GM19455 (cell line): ENCODE data around the gene ABCG4.
A peak's percentile ranks its signal among the peaks of the same experiment; 100 is the strongest.
"Not testable (repeated sequence)": the region's sequence is repeated elsewhere in the genome, so short reads cannot be mapped to it uniquely, and the experiment has no call there.

Experiments used
- ATAC-seq: cut with Tn5 transposase; IDR thresholded peaks from one replicate; pipeline ENCODE4 v1.9.1; 2021; ENCODE audit not compliant: unreplicated experiment

ABCG4 gene

DNA sequence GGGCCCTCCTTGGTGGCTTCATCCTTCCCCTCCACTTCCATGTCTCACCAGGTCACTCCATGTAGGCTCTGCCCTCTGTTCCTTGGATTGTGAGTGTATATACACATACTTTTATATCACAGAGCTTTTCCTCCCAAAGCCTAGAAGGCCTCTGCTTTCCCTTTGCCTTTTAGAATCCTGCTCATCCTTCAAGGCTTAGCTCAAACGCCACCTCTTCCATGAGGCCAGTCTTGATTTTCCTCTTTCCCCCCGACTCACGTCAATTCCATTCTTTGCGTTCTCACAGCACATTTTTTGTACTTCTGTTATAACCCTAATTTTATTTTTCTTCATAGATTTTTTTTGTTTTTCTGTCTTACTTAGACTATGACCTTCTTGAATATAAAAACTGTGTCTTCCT is 3.8 kb downstream of the ABCG4 start:
- ATAC-seq: no peak

DNA sequence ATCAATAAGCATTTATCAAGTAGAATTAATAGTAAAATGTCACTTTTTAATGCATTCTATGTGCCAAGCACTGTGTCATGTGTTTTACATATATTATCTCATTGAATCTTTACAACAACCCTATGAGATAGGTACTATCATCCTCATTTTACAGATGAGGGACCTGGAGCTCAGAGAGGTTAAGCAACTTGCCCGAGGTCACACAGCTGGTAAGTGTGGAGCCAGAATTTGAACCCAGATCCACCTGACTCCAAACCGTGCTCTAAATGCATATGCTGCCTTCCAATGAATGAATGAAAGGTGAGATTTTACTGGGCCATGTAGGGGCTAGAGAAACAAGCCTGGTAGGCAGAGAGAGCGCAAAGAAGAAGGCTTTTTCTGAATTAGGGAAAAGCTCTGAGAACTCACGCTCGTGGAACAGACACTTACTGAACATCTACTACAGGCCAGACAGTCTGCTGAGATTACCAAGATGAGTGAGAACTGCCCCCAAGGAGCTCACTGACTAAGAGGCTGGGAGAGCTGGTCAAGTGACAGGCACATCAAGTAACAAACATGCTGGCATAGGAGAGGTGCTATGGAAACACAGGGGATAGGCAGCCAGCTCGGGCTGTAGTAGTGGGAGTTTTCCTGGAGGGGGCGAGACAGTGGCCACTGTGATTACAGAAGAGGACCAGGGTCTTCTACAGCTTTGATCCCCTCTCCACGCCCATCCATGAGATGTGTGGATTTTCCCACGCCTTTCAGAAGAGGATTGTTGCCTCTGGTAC is 4.4 kb downstream of the ABCG4 start:
- no peak for ATAC-seq

DNA sequence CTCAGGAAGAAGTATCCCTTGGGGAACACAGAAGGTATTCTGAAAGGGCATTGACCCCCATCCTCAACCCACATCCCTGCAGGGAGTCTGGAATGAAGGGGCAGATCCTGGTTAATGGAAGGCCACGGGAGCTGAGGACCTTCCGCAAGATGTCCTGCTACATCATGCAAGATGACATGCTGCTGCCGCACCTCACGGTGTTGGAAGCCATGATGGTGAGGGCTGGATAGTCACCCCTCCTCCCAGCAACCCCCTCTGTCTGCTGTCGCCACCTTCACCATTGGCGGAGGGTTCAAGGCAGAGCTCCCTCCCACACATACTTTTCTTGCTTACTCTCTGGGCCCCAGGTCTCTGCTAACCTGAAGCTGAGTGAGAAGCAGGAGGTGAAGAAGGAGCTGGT is 5.3 kb downstream of the ABCG4 start:
- ATAC-seq: no peak

- ATAC-seq: no peak
These were observed 7.1 kb downstream of the ABCG4 start for GRCh38 chr11:119155733-119156492.

- ATAC-seq: no peak
These were observed 7.6 kb downstream of the ABCG4 start for GRCh38 chr11:119156496-119156895.

GRCh38 chr11:119157063-119157462 is 8.2 kb downstream of the ABCG4 start:
- ATAC-seq: no peak

DNA sequence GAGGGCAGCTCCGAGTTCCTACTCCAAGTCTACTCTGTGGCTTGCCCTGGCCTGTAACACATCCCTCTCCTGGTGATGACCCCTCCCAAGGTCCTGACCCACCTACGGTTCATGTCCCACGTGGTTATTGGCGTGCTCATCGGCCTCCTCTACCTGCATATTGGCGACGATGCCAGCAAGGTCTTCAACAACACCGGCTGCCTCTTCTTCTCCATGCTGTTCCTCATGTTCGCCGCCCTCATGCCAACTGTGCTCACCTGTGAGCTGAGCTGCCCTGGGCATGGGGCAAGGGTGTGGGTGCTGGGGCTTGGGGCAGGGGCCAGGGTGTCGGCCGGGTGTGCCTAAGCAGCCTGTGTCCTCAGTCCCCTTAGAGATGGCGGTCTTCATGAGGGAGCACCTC is 9.6 kb downstream of the ABCG4 start:
- no peak for ATAC-seq

- no peak for ATAC-seq
These were observed 11.3 kb downstream of the ABCG4 start for GRCh38 chr11:119160151-119160550.

- no peak for ATAC-seq
These were observed 13.0 kb downstream of the ABCG4 start for GRCh38 chr11:119161871-119162270.

DNA sequence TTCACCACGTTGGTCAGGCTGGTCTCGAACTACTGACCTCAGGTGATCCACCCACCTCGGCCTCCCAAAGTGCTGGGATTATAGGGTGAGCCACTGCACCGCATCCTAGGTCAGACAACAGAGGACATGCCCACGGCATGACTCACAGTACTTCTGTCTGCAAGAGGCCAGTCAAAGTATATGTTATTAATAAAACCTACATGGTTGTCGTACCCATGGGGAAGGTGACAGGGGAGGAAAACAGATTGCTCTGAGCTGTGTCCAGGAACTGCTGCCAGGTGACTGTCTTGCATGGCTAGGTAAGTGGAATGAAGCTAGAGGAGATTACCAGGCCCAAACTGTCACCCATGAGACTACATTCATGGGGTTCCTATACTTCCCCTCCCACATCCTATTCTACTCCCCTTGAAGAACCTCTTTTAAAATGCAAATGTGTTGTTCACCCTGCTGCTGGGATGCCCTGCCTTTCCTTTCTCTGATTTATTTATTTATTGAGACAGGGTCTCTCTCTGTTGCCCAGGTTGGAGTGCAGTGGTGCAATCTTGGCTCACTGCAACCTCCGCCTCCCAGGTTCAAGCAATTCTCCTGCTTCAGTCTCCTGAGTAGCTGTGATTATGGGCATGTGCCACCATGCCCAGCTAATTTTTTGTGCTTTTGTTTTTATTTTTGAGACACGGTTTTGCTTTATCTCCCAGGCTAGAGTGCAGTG is 17.7 kb downstream of the ABCG4 start:
- no peak for ATAC-seq

GRCh38 chr11:119167077-119167458 is 18.2 kb downstream of the ABCG4 start:
- not testable (repeated sequence) for ATAC-seq

DNA sequence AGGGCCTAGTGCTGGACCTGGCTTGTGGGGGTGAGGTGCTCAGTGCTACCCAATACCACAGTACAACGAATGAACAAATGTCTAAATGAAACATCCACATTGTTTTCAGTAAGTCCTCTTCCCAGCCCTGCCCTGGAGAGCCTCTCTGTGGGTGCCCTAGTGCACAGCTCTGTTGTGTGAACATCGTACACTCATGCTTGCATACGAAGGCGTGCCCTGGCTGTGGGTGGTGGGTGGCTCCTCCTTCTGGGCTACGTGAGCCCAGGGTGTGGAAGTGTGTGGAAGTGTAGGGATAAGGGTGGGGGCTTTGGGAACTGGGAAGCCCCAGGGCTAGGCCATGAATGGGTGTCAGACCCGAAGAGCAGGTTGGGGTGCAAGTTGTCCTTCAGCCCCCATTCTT is 19.1 kb downstream of the ABCG4 start:
- no peak for ATAC-seq

GRCh38 chr11:119168471-119169281 is 19.8 kb downstream of the ABCG4 start, which contains the start of gene NLRX1:
NLRX1 (plus strand) TSS chr11:119168725; CDS start chr11:119171404, 2,679 bp downstream.
- peak; percentile 88 for ATAC-seq

GRCh38 chr11:119169282-119169719 is 20.4 kb downstream of the ABCG4 start:
- ATAC-seq: peak; percentile 19

- ATAC-seq: no peak
These were observed 23.7 kb downstream of the ABCG4 start for GRCh38 chr11:119172513-119172912.

DNA sequence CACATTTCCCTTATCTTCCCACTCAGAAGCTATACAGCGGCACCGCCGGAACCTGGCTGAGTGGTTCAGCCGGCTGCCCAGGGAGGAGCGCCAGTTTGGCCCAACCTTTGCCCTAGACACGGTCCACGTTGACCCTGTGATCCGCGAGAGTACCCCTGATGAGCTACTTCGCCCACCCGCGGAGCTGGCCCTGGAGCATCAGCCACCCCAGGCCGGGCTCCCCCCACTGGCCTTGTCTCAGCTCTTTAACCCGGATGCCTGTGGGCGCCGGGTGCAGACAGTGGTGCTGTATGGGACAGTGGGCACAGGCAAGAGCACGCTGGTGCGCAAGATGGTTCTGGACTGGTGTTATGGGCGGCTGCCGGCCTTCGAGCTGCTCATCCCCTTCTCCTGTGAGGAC is 24.6 kb downstream of the ABCG4 start:
- no peak for ATAC-seq

GRCh38 chr11:119175493-119176077 is 26.7 kb downstream of the ABCG4 start:
- ATAC-seq: no peak

DNA sequence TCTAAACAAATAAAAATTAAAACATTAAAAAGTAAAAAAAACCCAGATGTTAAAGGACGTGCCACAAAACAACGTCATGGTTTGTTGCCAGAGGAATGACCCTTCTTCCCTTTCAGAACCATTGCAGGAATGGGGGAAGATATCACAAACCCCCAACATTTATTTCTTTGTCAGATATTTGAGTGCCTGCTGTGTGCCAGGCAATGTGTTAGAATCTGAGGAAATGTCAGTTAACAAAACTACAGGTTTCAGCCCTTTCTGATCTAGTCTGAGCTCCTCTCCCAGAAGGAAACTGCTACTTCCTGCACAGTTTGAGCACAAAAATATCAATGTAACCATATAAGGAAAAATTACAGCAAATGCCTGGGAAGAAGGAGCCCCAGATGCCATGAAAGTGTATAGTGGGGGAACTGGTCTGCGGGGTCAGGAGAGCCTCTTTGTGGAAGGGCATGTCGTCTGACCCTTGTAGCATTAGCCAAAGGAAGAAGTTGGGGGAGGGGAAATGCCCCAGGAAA is 29.4 kb downstream of the ABCG4 start:
- no peak for ATAC-seq

GRCh38 chr11:119179342-119179741 is 30.5 kb downstream of the ABCG4 start:
- ATAC-seq: no peak

- no peak for ATAC-seq
These were observed 31.1 kb downstream of the ABCG4 start for GRCh38 chr11:119179983-119180382.
